Measurements from ENCODE around the gene SNCA. TPM values are rescaled to one million over a fixed set of nuclear protein-coding genes. Genes with fewer than 3 reads are reported as not detected.

Gene SNCA
- total RNA-seq, 1 donor from 2014 or later, result 2.2 TPM

- Mint-ChIP-seq H3K27me3 (no peaks in the 10 kb centered on the region), H3K27ac (no peak overlapping the region), H3K4me3 (no peak overlapping the region), H3K36me3 (ENCODE audit: low read depth) (no peaks in the 10 kb centered on the region), H3K4me1 (no peaks in the 10 kb centered on the region), H3K9me3 (no peaks in the 10 kb centered on the region)
- CTCF ChIA-PET, result no interaction called here
- intact Hi-C loops (cut with micrococcal nuclease), result no loop called here
- TF ChIP-seq, protein P1, sequence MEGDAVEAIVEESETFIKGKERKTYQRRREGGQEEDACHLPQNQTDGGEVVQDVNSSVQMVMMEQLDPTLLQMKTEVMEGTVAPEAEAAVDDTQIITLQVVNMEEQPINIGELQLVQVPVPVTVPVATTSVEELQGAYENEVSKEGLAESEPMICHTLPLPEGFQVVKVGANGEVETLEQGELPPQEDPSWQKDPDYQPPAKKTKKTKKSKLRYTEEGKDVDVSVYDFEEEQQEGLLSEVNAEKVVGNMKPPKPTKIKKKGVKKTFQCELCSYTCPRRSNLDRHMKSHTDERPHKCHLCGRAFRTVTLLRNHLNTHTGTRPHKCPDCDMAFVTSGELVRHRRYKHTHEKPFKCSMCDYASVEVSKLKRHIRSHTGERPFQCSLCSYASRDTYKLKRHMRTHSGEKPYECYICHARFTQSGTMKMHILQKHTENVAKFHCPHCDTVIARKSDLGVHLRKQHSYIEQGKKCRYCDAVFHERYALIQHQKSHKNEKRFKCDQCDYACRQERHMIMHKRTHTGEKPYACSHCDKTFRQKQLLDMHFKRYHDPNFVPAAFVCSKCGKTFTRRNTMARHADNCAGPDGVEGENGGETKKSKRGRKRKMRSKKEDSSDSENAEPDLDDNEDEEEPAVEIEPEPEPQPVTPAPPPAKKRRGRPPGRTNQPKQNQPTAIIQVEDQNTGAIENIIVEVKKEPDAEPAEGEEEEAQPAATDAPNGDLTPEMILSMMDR (IDR thresholded peaks at IDR 0.05), result no peak
- POLR2A ChIA-PET, result no interaction called here
- no peak for ATAC-seq (ENCODE audit: low read depth)
- DNase-seq, result no peak
Measured at GRCh38 chr4:89741768-89742167, 95.2 kb downstream of the SNCA start.

GRCh38 chr4:89739311-89739988 lies 97.5 kb downstream of the SNCA start:
- DNase-seq (no peak), ATAC-seq (ENCODE audit: low read depth) (no peak)
- Mint-ChIP-seq H3K9me3 (no peaks in the 10 kb centered on the region), H3K27ac (no peak overlapping the region), H3K4me1 (no peaks in the 10 kb centered on the region), H3K4me3 (no peak overlapping the region), H3K36me3 (ENCODE audit: low read depth) (no peaks in the 10 kb centered on the region), H3K27me3 (no peaks in the 10 kb centered on the region)
- ChIA-PET POLR2A (no interaction called here), CTCF (no interaction called here)
- TF ChIP-seq, protein P1 (IDR thresholded peaks at IDR 0.05), result no peak
- intact Hi-C loops (cut with micrococcal nuclease), result no loop called here

- POLR2A ChIA-PET, result no interaction called here
- intact Hi-C loops (cut with micrococcal nuclease), result no loop called here
- Mint-ChIP-seq H3K9me3 (no peaks in the 10 kb centered on the region), H3K4me1 (no peaks in the 10 kb centered on the region), H3K27me3 (no peaks in the 10 kb centered on the region), H3K27ac (no peak overlapping the region), H3K4me3 (no peak overlapping the region), H3K36me3 (ENCODE audit: low read depth) (no peaks in the 10 kb centered on the region)
- DNase-seq, result no peak
- TF ChIP-seq, protein P1 (IDR thresholded peaks at IDR 0.05), result no peak
- CTCF ChIA-PET, result no interaction called here
- ATAC-seq (ENCODE audit: low read depth), result no peak
Measured at GRCh38 chr4:89737888-89738287, 99.1 kb downstream of the SNCA start.

DNA sequence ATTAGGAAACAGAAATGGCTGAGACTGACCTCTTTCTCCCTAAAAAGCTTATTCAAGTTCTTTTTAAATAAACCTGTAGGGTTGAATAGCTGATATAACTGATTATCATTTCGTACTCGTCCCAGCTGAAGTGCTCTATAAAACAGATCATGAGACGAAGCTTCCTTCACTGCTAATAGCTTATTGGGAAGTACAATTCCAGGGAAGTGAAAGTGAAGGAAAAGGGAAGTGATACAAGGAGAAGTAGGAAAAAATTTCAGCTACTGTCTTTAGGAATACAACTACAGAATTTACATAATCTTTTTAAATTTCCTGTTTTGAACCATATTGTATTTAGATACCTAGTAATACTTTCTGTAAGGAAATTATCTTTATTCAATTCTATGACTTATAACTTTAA lies 103.0 kb downstream of the SNCA start:
- no peak overlapping the region for H3K4me3 Mint-ChIP-seq
- POLR2A ChIA-PET, result no interaction called here
- ATAC-seq (ENCODE audit: low read depth) (no peak), DNase-seq (no peak)
- H3K4me1 Mint-ChIP-seq, result no peaks in the 10 kb centered on the region
- TF ChIP-seq, protein P1 (IDR thresholded peaks at IDR 0.05), result no peak
- no peaks in the 10 kb centered on the region for H3K9me3 Mint-ChIP-seq
- CTCF ChIA-PET, result no interaction called here
- H3K36me3 Mint-ChIP-seq (ENCODE audit: low read depth), result no peaks in the 10 kb centered on the region
- intact Hi-C loops (cut with micrococcal nuclease), result no loop called here
- no peak overlapping the region for H3K27ac Mint-ChIP-seq
- H3K27me3 Mint-ChIP-seq, result no peaks in the 10 kb centered on the region

DNA sequence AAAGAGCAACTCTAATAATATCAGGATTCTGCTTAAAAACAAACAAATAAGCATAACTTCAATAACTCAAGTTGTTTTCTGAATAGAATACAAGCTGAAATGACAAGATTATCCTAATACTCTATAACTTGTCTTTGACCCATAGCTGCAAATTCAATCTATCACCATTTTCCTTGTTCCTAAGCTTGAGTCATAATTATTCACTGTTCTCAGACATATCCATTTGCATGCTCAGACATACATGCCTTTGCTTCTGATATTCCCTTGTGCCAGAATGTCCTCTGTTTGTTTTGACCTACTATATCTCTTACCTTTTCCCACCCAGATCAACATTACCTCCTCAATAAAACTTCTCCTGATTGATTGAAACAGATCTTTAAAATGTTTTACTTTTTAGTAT lies 109.7 kb downstream of the SNCA start:
- ATAC-seq (ENCODE audit: low read depth) (no peak), DNase-seq (no peak)
- CTCF ChIA-PET, result no interaction called here
- POLR2A ChIA-PET, result no interaction called here
- Mint-ChIP-seq H3K4me1 (no peaks in the 10 kb centered on the region), H3K4me3 (no peak overlapping the region), H3K36me3 (ENCODE audit: low read depth) (no peaks in the 10 kb centered on the region), H3K27me3 (no peaks in the 10 kb centered on the region), H3K9me3 (no peaks in the 10 kb centered on the region), H3K27ac (no peak overlapping the region)
- intact Hi-C loops (cut with micrococcal nuclease), result no loop called here
- TF ChIP-seq, protein P1 (IDR thresholded peaks at IDR 0.05), result no peak

All from activated B cell treated with CpG ODN at 0.5 μM for 24 hours (primary cell).